Measurements from ENCODE around the gene ELN. TPM values are rescaled to one million over a fixed set of nuclear protein-coding genes. Genes with fewer than 3 reads are reported as not detected.

ELN gene
- total RNA-seq, 1 experiment from 2014 or later = 0.37 TPM

DNA sequence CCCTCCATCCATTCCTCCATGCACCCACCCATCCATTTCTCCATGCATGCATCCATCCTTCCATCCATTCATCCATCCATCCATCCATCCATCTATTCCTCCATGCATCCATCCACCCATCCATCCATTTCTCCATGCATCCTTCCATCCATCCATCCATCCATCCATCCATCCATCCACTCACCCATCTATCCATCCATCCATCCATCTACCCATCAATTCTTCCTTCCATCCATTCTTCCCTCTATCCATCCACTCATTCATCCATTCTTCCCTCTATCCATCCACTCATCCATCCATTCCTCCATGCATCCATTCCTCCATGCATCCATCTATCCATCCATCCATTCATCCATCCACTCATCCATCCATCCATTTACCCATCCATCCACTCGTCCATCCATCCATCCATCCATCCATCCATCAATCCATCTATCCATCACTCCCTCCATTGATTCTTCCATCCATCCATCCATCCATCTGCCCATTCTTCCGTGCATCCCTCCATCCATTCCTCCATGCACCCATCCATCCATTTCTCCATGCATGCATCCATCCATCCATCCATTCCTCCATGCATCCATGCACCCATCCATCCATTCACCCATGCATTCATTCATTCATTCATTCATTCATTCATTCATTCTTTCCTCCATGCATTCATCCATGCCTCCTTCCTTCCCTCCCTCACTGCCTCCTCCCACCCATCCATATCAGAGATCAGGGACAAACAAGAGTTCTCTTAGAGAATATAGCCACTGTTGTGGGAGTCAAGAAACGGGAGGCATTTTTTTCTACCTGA lies 22.2 kb downstream of the ELN start:
- no peak for DNase-seq

More for the DNA sequence above, 22.2 kb downstream of the ELN start:
- H3K18ac ChIP-seq (ENCODE audit: insufficient read length, low read depth, low read length) = no peak overlapping the region
- no peak overlapping the region for H2AFZ ChIP-seq (ENCODE audit: low read length)
- H4K5ac ChIP-seq (ENCODE audit: insufficient read length, low read depth, low read length) = no peak overlapping the region
- Mint-ChIP-seq H3K9me3 (no peaks in the 10 kb centered on the region), H3K4me3 (no peak overlapping the region), H3K36me3 (ENCODE audit: insufficient read depth in 1 of 3, low read depth in 3 of 3) (no peaks in the 10 kb centered on the region), H3K27ac (no peak overlapping the region), H3K27me3 (ENCODE audit: low read depth) (peaks cover 2% of the 10 kb centered on the region), H3K4me1 (peaks cover 12 to 15% of the 10 kb centered on the region in 2 experiments)
- no peak overlapping the region for H2BK20ac ChIP-seq (ENCODE audit: low read depth, low read length, poor library complexity, severe bottlenecking)
- no peak overlapping the region for H3K4ac ChIP-seq (ENCODE audit: low read depth, low read length)
- H2AK5ac ChIP-seq (ENCODE audit: insufficient read length, low read length) = no peak overlapping the region
- TF ChIP-seq, protein P1, sequence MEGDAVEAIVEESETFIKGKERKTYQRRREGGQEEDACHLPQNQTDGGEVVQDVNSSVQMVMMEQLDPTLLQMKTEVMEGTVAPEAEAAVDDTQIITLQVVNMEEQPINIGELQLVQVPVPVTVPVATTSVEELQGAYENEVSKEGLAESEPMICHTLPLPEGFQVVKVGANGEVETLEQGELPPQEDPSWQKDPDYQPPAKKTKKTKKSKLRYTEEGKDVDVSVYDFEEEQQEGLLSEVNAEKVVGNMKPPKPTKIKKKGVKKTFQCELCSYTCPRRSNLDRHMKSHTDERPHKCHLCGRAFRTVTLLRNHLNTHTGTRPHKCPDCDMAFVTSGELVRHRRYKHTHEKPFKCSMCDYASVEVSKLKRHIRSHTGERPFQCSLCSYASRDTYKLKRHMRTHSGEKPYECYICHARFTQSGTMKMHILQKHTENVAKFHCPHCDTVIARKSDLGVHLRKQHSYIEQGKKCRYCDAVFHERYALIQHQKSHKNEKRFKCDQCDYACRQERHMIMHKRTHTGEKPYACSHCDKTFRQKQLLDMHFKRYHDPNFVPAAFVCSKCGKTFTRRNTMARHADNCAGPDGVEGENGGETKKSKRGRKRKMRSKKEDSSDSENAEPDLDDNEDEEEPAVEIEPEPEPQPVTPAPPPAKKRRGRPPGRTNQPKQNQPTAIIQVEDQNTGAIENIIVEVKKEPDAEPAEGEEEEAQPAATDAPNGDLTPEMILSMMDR (conservative IDR thresholded peaks at IDR 0.05) = no peak
- no peak overlapping the region for H4K8ac ChIP-seq (replicated peaks; ENCODE audit: insufficient read length, low read depth, low read length)
- H3K27me3 ChIP-seq (ENCODE audit: insufficient read depth, low read length) = no peaks in the 10 kb centered on the region
- no peak overlapping the region for H3K27ac ChIP-seq (ENCODE audit: insufficient read length, low read depth, low read length)
- no peak overlapping the region for H3K9ac ChIP-seq (ENCODE audit: extremely low read depth, insufficient read length, low read length)
- no peak overlapping the region for H2BK120ac ChIP-seq (ENCODE audit: low read depth, low read length, poor library complexity, severe bottlenecking)
- H3K56ac ChIP-seq (ENCODE audit: insufficient read length, low read depth, low read length) = no peak overlapping the region
- no peaks in the 10 kb centered on the region for H3K23me2 ChIP-seq (ENCODE audit: insufficient read length, low read depth, low read length, poor library complexity, severe bottlenecking)
- no peaks in the 10 kb centered on the region for H4K20me1 ChIP-seq (ENCODE audit: control insufficient read depth, insufficient read depth, insufficient read length)
- H3K4me2 ChIP-seq (ENCODE audit: insufficient read depth, insufficient read length, low read length) = no peak overlapping the region
- H3K4me1 ChIP-seq (ENCODE audit: insufficient read depth, low read length) = peaks cover 2% of the 10 kb centered on the region; the same call in 1 of the 2 replicates
- H2BK5ac ChIP-seq (ENCODE audit: insufficient read length, low read length) = no peak overlapping the region
- no peak overlapping the region for H2BK12ac ChIP-seq (ENCODE audit: insufficient read length, low read depth, low read length)
- no peak overlapping the region for H3T11ph ChIP-seq (ENCODE audit: low read length)
- 100% methylated on average over 1 of the region's 3 CpGs for WGBS (ENCODE audit: extremely low coverage, insufficient read length, low lambda C conversion rate)
- no peaks in the 10 kb centered on the region for H3K79me2 ChIP-seq (ENCODE audit: insufficient read depth, low read length)
- H3K23ac ChIP-seq (ENCODE audit: insufficient read length, low read depth, low read length) = no peak overlapping the region
- H4K91ac ChIP-seq (ENCODE audit: insufficient read length, low read depth, low read length) = no peak overlapping the region
- H3K14ac ChIP-seq (ENCODE audit: insufficient read depth, low read length) = no peak overlapping the region
- no peaks in the 10 kb centered on the region for H3K79me1 ChIP-seq (ENCODE audit: insufficient read depth, low read depth, low read length, poor library complexity, severe bottlenecking)
- H3K9me3 ChIP-seq (ENCODE audit: control insufficient read depth, low read depth, low read length) = no peaks in the 10 kb centered on the region
- no peak overlapping the region for H2BK15ac ChIP-seq (ENCODE audit: low read depth, low read length)
